ENCODE results near the gene GHRH. TPM values are rescaled to one million over a fixed set of nuclear protein-coding genes. Genes with fewer than 3 reads are reported as not detected.
A peak's percentile ranks its signal among the peaks of the same experiment; 100 is the strongest.

GHRH gene
- total RNA-seq, 2 donors from 2014 or later = not detected

GRCh38 chr20:37260923-37261322 is 691 bp downstream of the GHRH start:
- no peak for ATAC-seq (replicated peaks)
- Mint-ChIP-seq H3K36me3 (ENCODE audit: low read depth) (no peaks in the 10 kb centered on the region), H3K4me1 (no peaks in the 10 kb centered on the region), H3K4me3 (no peak overlapping the region), H3K27me3 (peaks cover 12% of the 10 kb centered on the region), H3K9me3 (no peaks in the 10 kb centered on the region), H3K27ac (no peak overlapping the region)

- Mint-ChIP-seq H3K9me3 (no peaks in the 10 kb centered on the region), H3K27me3 (peaks cover 12% of the 10 kb centered on the region), H3K4me1 (no peaks in the 10 kb centered on the region), H3K27ac (peak overlapping the region; percentile 18), H3K36me3 (ENCODE audit: low read depth) (no peaks in the 10 kb centered on the region), H3K4me3 (no peak overlapping the region)
- no peak for ATAC-seq (replicated peaks)
These were observed 1.7 kb downstream of the GHRH start for GRCh38 chr20:37259865-37260264.

DNA sequence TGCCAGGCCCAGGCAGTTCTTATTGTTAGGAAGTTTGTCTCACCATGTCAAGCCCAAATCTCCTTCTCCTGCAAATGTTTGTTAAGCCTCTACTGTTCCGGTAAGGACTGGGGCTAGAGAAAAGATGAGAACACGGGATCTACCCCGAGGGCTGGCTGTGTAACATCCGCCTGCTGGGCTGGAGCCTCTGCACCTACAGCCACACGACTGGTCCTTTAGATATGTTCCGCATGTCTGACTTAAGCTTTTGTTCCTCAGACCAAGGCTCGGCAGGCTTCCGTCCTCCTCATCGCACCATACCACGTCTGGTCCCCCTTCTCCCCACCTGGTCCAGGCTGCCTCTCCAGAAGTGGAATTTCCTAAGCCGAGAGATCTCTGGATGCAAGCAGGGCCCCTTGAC is 2.6 kb downstream of the GHRH start:
- Mint-ChIP-seq H3K4me3 (no peak overlapping the region), H3K27ac (peak overlapping the region; percentile 18), H3K27me3 (peaks cover 12% of the 10 kb centered on the region), H3K9me3 (no peaks in the 10 kb centered on the region), H3K4me1 (no peaks in the 10 kb centered on the region), H3K36me3 (ENCODE audit: low read depth) (no peaks in the 10 kb centered on the region)
- ATAC-seq (replicated peaks) = no peak

- H3K36me3 Mint-ChIP-seq (ENCODE audit: low read depth) = no peaks in the 10 kb centered on the region
- ATAC-seq (replicated peaks) = no peak
- no peaks in the 10 kb centered on the region for H3K4me1 Mint-ChIP-seq
- H3K4me3 Mint-ChIP-seq = no peak overlapping the region
- peaks cover 12% of the 10 kb centered on the region for H3K27me3 Mint-ChIP-seq
- H3K27ac Mint-ChIP-seq = no peak overlapping the region
- no peaks in the 10 kb centered on the region for H3K9me3 Mint-ChIP-seq
These were observed 3.6 kb downstream of the GHRH start for GRCh38 chr20:37257988-37258387.

DNA sequence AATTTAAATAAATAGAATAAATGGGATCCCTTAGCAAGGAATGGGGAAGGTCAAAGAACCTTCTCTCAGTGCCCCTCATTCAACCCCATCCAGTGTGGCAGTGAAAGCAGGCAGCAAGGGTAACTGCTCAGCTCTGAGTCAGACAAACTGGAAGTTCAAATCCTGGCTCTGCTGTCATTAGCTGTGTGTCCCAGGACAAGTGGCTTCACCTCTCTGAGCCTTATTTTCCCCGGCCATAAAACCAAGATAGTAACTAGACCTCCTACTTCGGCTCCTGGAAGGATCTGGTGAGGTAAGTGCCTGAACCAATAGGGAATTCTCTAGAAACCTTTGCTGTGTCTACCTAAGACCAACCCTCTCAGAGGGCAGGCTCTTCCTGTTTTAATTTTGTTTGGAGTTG is 4.1 kb downstream of the GHRH start:
- H3K36me3 Mint-ChIP-seq (ENCODE audit: low read depth) = no peaks in the 10 kb centered on the region
- no peak overlapping the region for H3K27ac Mint-ChIP-seq
- no peaks in the 10 kb centered on the region for H3K9me3 Mint-ChIP-seq
- no peak overlapping the region for H3K4me3 Mint-ChIP-seq
- ATAC-seq (replicated peaks) = no peak
- peaks cover 11% of the 10 kb centered on the region for H3K27me3 Mint-ChIP-seq
- H3K4me1 Mint-ChIP-seq = no peaks in the 10 kb centered on the region

- H3K4me3 Mint-ChIP-seq = no peak overlapping the region
- peaks cover 9% of the 10 kb centered on the region for H3K27me3 Mint-ChIP-seq
- no peak overlapping the region for H3K27ac Mint-ChIP-seq
- no peaks in the 10 kb centered on the region for H3K36me3 Mint-ChIP-seq (ENCODE audit: low read depth)
- H3K9me3 Mint-ChIP-seq = no peaks in the 10 kb centered on the region
- no peaks in the 10 kb centered on the region for H3K4me1 Mint-ChIP-seq
- no peak for ATAC-seq (replicated peaks)
These were observed 5.3 kb downstream of the GHRH start for GRCh38 chr20:37256286-37256685.

DNA sequence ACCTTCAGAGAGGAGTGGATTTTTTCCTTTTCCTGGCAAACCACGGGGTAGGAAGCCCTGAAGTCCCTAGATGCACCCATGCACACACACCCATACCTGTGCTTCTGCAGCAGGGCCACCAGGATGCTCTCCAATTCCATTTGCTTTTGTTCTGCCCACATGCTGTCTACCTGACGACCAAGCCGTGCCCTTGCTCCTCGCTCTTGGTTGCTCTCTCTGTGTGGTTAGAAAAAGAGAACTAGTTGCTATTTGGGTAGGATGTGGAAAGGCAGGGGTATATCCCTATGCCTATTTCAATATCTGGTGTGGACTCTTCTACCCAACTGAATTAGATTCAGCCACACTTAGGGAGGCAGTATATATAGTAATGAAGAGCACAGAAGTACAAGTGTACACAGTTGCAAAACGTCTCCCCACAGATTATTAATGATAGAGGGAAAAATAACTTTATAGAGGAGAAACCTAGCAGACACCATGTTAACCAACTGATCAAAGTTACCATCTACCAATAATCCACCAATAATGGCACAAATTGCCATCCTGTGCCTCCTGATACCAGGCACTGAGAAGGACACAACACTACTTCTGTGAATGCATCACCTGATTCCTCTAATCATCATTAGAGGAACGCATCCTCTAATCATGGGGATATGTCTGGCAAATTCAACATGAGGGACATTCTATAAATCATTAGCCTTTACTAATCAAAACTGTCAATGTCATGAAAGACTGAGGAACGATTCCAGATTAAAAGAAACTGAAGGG is 7.3 kb downstream of the GHRH start:
- H3K4me1 Mint-ChIP-seq = no peaks in the 10 kb centered on the region
- H3K36me3 Mint-ChIP-seq (ENCODE audit: low read depth) = no peaks in the 10 kb centered on the region
- no peak for ATAC-seq (replicated peaks)
- no peak overlapping the region for H3K27ac Mint-ChIP-seq
- H3K9me3 Mint-ChIP-seq = no peaks in the 10 kb centered on the region
- H3K27me3 Mint-ChIP-seq = peaks cover 2% of the 10 kb centered on the region
- no peak overlapping the region for H3K4me3 Mint-ChIP-seq

- H3K4me1 Mint-ChIP-seq = no peaks in the 10 kb centered on the region
- ATAC-seq (replicated peaks) = no peak
- no peaks in the 10 kb centered on the region for H3K9me3 Mint-ChIP-seq
- no peak overlapping the region for H3K27ac Mint-ChIP-seq
- H3K27me3 Mint-ChIP-seq = no peaks in the 10 kb centered on the region
- H3K36me3 Mint-ChIP-seq (ENCODE audit: low read depth) = no peaks in the 10 kb centered on the region
- no peak overlapping the region for H3K4me3 Mint-ChIP-seq
These were observed 8.5 kb downstream of the GHRH start for GRCh38 chr20:37253087-37253486.

GRCh38 chr20:37251825-37252477 is 9.7 kb downstream of the GHRH start:
- ATAC-seq (replicated peaks) = no peak
- H3K27me3 Mint-ChIP-seq = no peaks in the 10 kb centered on the region
- no peaks in the 10 kb centered on the region for H3K9me3 Mint-ChIP-seq
- no peak overlapping the region for H3K4me3 Mint-ChIP-seq
- no peak overlapping the region for H3K27ac Mint-ChIP-seq
- no peaks in the 10 kb centered on the region for H3K4me1 Mint-ChIP-seq
- no peaks in the 10 kb centered on the region for H3K36me3 Mint-ChIP-seq (ENCODE audit: low read depth)

DNA sequence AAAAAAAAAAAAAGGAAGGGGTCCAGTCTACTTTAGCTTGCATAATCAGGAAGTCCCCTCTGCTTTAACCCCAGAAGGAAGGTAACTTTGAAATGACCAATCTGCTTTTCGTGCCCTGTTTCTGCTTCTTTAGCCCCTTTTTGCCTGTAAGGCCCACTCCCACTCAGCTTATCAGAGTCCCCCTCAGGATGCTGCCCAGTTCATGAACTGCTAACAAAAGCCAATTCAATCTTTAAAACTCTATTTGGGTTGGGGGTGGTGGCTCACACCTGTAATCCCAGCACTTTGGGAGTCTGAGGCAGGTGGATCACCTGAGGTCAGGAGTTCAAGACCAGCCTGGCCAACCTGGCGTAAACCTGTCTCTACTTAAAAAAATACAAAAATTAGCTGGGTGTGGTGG is 12.3 kb downstream of the GHRH start:
- no peak overlapping the region for H3K27ac Mint-ChIP-seq
- H3K36me3 Mint-ChIP-seq (ENCODE audit: low read depth) = no peaks in the 10 kb centered on the region
- no peaks in the 10 kb centered on the region for H3K27me3 Mint-ChIP-seq
- no peaks in the 10 kb centered on the region for H3K9me3 Mint-ChIP-seq
- ATAC-seq (replicated peaks) = no peak
- H3K4me3 Mint-ChIP-seq = no peak overlapping the region
- H3K4me1 Mint-ChIP-seq = no peaks in the 10 kb centered on the region

GRCh38 chr20:37247547-37247946 is 14.1 kb downstream of the GHRH start:
- Mint-ChIP-seq H3K4me1 (no peaks in the 10 kb centered on the region), H3K27ac (no peak overlapping the region), H3K27me3 (no peaks in the 10 kb centered on the region), H3K36me3 (ENCODE audit: low read depth) (peaks cover 15% of the 10 kb centered on the region), H3K9me3 (no peaks in the 10 kb centered on the region), H3K4me3 (no peak overlapping the region)
- no peak for ATAC-seq (replicated peaks)

GRCh38 chr20:37246736-37247135 is 14.9 kb downstream of the GHRH start:
- Mint-ChIP-seq H3K27me3 (no peaks in the 10 kb centered on the region), H3K9me3 (no peaks in the 10 kb centered on the region), H3K4me3 (no peak overlapping the region), H3K36me3 (ENCODE audit: low read depth) (peaks cover 23% of the 10 kb centered on the region), H3K27ac (no peak overlapping the region), H3K4me1 (no peaks in the 10 kb centered on the region)
- no peak for ATAC-seq (replicated peaks)

GRCh38 chr20:37245216-37246150 is 16.1 kb downstream of the GHRH start:
- Mint-ChIP-seq H3K4me3 (no peak overlapping the region), H3K27me3 (no peaks in the 10 kb centered on the region), H3K27ac (peak overlapping the region; percentile 39), H3K4me1 (no peaks in the 10 kb centered on the region), H3K9me3 (no peaks in the 10 kb centered on the region), H3K36me3 (ENCODE audit: low read depth) (peaks cover 36% of the 10 kb centered on the region)
- no peak for ATAC-seq (replicated peaks)

- H3K9me3 Mint-ChIP-seq = no peaks in the 10 kb centered on the region
- no peaks in the 10 kb centered on the region for H3K27me3 Mint-ChIP-seq
- H3K27ac Mint-ChIP-seq = no peak overlapping the region
- ATAC-seq (replicated peaks) = no peak
- no peak overlapping the region for H3K4me3 Mint-ChIP-seq
- peaks cover 45% of the 10 kb centered on the region for H3K36me3 Mint-ChIP-seq (ENCODE audit: low read depth)
- H3K4me1 Mint-ChIP-seq = no peaks in the 10 kb centered on the region
These were observed 17.0 kb downstream of the GHRH start for GRCh38 chr20:37244572-37244957.

Measured in activated T-helper 17 cell treated with anti-CD3 and anti-CD28 coated beads, Interleukin-2, amount 50 U/mL, for 72 hours (primary cell).